HEK293 (cell line): ENCODE data around the gene CCDC61.

Experiments used
- AEBP2 ChIP-seq: fragments of 450-650 bp; formaldehyde crosslinking; IDR thresholded peaks from 2 replicates; pipeline ENCODE4 v1.5.1; 2016; ENCODE audit warnings: missing biosample characterization, missing genetic modification characterization, borderline replicate concordance
- FEZF1 ChIP-seq: fragments of 450-650 bp; formaldehyde crosslinking; IDR thresholded peaks from 2 replicates; pipeline ENCODE4 v1.5.1; 2016; ENCODE audit warnings: missing biosample characterization, missing genetic modification characterization
- GFI1B ChIP-seq: fragments of 450-650 bp; formaldehyde crosslinking; IDR thresholded peaks from 2 replicates; pipeline ENCODE4 v1.5.1; 2016; ENCODE audit warnings: missing biosample characterization, missing genetic modification characterization
- GLI2 ChIP-seq: fragments of 450-650 bp; formaldehyde crosslinking; IDR thresholded peaks from 2 replicates; pipeline ENCODE4; 2017; ENCODE audit warnings: missing biosample characterization, missing genetic modification characterization, low read depth, borderline replicate concordance
- HOXA7 ChIP-seq: sonication (generic); formaldehyde crosslinking; IDR thresholded peaks from 2 replicates; pipeline ENCODE4 v1.8.1; 2022; ENCODE audit warnings: missing genetic modification reagents, borderline replicate concordance
- KLF9 ChIP-seq: fragments of 450-650 bp; formaldehyde crosslinking; IDR thresholded peaks from 2 replicates; pipeline ENCODE4 v1.5.1; 2016; ENCODE audit warnings: missing biosample characterization, missing genetic modification characterization, low read depth
- MEIS1 ChIP-seq: sonication (generic); formaldehyde crosslinking; IDR thresholded peaks from 2 replicates; pipeline ENCODE4 v1.8.1; 2022; ENCODE audit warnings: missing genetic modification reagents, mild to moderate bottlenecking, borderline replicate concordance
- PRDM1 ChIP-seq: fragments of 450-650 bp; formaldehyde crosslinking; IDR thresholded peaks from 2 replicates; pipeline ENCODE4; 2016; ENCODE audit warnings: missing biosample characterization, missing genetic modification characterization
- SCRT1 ChIP-seq: fragments of 450-650 bp; formaldehyde crosslinking; IDR thresholded peaks from 2 replicates; pipeline ENCODE4 v1.5.1; 2016; ENCODE audit warnings: missing biosample characterization, missing genetic modification characterization, borderline replicate concordance
- ZBTB1 ChIP-seq: fragments of 450-650 bp; formaldehyde crosslinking; IDR thresholded peaks from 2 replicates; pipeline ENCODE4 v1.5.1; 2016; ENCODE audit warnings: missing biosample characterization, missing genetic modification characterization
- ZBTB17 ChIP-seq: fragments of 450-650 bp; formaldehyde crosslinking; IDR thresholded peaks from 2 replicates; pipeline ENCODE4 v1.5.1; 2016; ENCODE audit warnings: missing biosample characterization, missing genetic modification characterization
- ZBTB44 ChIP-seq: fragments of 450-650 bp; IDR thresholded peaks from 2 replicates; pipeline ENCODE4 v1.5.1; 2018; ENCODE audit warnings: missing biosample characterization, mild to moderate bottlenecking, missing genetic modification characterization
- ZFP41 ChIP-seq: fragments of 450-650 bp; formaldehyde crosslinking; IDR thresholded peaks from 2 replicates; pipeline ENCODE4 v1.5.1; 2016; ENCODE audit warnings: missing biosample characterization, missing genetic modification characterization, borderline replicate concordance
- ZNF19 ChIP-seq: fragments of 450-650 bp; formaldehyde crosslinking; IDR thresholded peaks from 2 replicates; pipeline ENCODE4; 2016; ENCODE audit warnings: missing biosample characterization, missing genetic modification characterization, low read depth
- ZNF202 ChIP-seq: fragments of 450-650 bp; formaldehyde crosslinking; IDR thresholded peaks from 2 replicates; pipeline ENCODE4 v1.5.1; 2016; ENCODE audit warnings: missing biosample characterization, missing genetic modification characterization, borderline replicate concordance
- ZNF239 ChIP-seq: fragments of 450-650 bp; formaldehyde crosslinking; IDR thresholded peaks from 2 replicates; pipeline ENCODE4 v1.5.1; 2016; ENCODE audit warnings: missing biosample characterization, missing genetic modification characterization
- ZNF266 ChIP-seq: fragments of 450-650 bp; formaldehyde crosslinking; IDR thresholded peaks from 2 replicates; pipeline ENCODE4 v1.5.1; 2016; ENCODE audit warnings: missing biosample characterization, missing genetic modification characterization, low read depth
- ZNF302 ChIP-seq: fragments of 450-650 bp; formaldehyde crosslinking; IDR thresholded peaks from 2 replicates; pipeline ENCODE4 v1.5.1; 2016; ENCODE audit warnings: missing biosample characterization, missing genetic modification characterization, low read depth
- ZNF350 ChIP-seq: fragments of 450-650 bp; formaldehyde crosslinking; IDR thresholded peaks from 2 replicates; pipeline ENCODE4 v1.5.0; 2017; ENCODE audit warnings: missing biosample characterization, mild to moderate bottlenecking, missing genetic modification characterization
- ZNF354C ChIP-seq: fragments of 450-650 bp; formaldehyde crosslinking; IDR thresholded peaks from 2 replicates; pipeline ENCODE4 v1.5.1; 2016; ENCODE audit warnings: missing biosample characterization, missing genetic modification characterization, low read depth, borderline replicate concordance
- ZNF391 ChIP-seq: fragments of 450-650 bp; formaldehyde crosslinking; IDR thresholded peaks from 2 replicates; pipeline ENCODE4 v1.5.1; 2016; ENCODE audit warnings: low read depth, missing biosample characterization, missing genetic modification characterization, borderline replicate concordance
- ZNF529 ChIP-seq: fragments of 450-650 bp; formaldehyde crosslinking; IDR thresholded peaks from 2 replicates; pipeline ENCODE4 v1.5.1; 2017; ENCODE audit warnings: missing genetic modification characterization, missing biosample characterization; ENCODE audit not compliant: insufficient replicate concordance
- ZNF544 ChIP-seq: fragments of 450-650 bp; formaldehyde crosslinking; IDR thresholded peaks from 2 replicates; pipeline ENCODE4 v1.5.0; 2017; ENCODE audit warnings: missing biosample characterization, missing genetic modification characterization
- ZNF549 ChIP-seq: fragments of 450-650 bp; IDR thresholded peaks from 2 replicates; pipeline ENCODE4 v1.5.1; 2018; ENCODE audit warnings: missing biosample characterization, missing genetic modification characterization, mild to moderate bottlenecking, inconsistent platforms, moderate library complexity
- ZNF571 ChIP-seq: fragments of 450-650 bp; formaldehyde crosslinking; IDR thresholded peaks from 2 replicates; pipeline ENCODE4 v1.5.0; 2017; ENCODE audit warnings: missing biosample characterization, missing genetic modification characterization
- ZNF596 ChIP-seq: fragments of 450-650 bp; IDR thresholded peaks from 2 replicates; pipeline ENCODE4 v1.5.0; 2018; ENCODE audit warnings: missing biosample characterization, mild to moderate bottlenecking, missing genetic modification characterization, moderate library complexity
- ZNF664 ChIP-seq: fragments of 450-650 bp; formaldehyde crosslinking; IDR thresholded peaks from 2 replicates; pipeline ENCODE4 v1.5.1; 2016; ENCODE audit warnings: missing biosample characterization, missing genetic modification characterization
- ZSCAN18 ChIP-seq: fragments of 450-650 bp; formaldehyde crosslinking; IDR thresholded peaks from 2 replicates; pipeline ENCODE4 v1.5.1; 2016; ENCODE audit warnings: missing biosample characterization, missing genetic modification characterization
- ZSCAN23 ChIP-seq: fragments of 450-650 bp; formaldehyde crosslinking; IDR thresholded peaks from 2 replicates; pipeline ENCODE4 v1.5.1; 2016; ENCODE audit warnings: missing biosample characterization, missing genetic modification characterization
- ZXDB ChIP-seq: fragments of 450-650 bp; formaldehyde crosslinking; IDR thresholded peaks from 2 replicates; pipeline ENCODE4 v1.5.1; 2016; ENCODE audit warnings: missing biosample characterization, missing genetic modification characterization
- TF ChIP-seq, protein P1 (sequence below): fragments of 450-650 bp; formaldehyde crosslinking; IDR thresholded peaks from 2 replicates; pipeline ENCODE4 v1.5.1; 2016; ENCODE audit warnings: missing biosample characterization, missing genetic modification characterization, low read depth
- TF ChIP-seq, protein P2 (sequence below): fragments of 450-650 bp; formaldehyde crosslinking; IDR thresholded peaks from 2 replicates; pipeline ENCODE4 v1.5.1; 2016; ENCODE audit warnings: missing biosample characterization, missing genetic modification characterization, low read depth

CCDC61 gene

DNA sequence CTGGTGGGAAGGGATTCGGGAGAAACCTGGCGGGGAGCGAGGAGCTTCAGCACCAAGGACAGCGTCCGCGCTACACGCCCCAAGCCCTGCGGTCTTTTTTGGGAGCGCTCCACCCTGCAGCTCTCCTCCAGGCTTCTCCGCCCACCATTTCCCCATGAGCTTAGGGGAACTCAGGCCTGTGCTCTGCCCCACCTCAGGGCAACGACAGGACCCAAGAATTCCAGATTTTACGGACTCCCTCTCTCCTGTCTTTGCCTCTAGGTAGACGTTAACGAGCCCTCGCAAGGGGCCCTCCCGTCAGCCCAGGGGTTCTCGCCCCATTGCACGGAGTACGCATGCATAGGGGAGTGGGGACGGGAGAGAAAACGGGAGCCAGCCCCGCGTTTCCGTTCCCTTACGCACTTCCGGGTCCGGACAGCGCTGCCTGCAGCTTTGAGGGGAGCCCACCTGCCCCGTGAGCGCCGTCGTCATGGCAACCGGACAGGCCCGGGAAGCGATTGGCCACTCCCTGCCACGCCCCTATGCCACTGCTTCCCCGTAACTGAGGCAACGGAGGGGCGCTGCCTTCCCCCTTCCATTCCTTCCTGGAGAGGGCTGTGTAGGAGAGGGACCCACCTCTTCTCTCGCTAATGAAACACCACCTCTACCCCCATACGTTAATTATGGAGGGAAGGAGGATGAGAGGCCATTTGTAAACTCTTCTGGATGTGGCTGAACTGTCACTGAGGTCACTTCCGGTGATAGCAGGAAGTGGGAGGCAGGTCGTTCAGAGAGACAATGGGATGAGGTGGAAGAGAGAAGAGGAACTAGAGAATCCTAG is 42.4 kb upstream of the CCDC61 start (continued):
- TF ChIP-seq ZNF239 (tag by site-specific recombination): no peak
- TF ChIP-seq, protein P1, sequence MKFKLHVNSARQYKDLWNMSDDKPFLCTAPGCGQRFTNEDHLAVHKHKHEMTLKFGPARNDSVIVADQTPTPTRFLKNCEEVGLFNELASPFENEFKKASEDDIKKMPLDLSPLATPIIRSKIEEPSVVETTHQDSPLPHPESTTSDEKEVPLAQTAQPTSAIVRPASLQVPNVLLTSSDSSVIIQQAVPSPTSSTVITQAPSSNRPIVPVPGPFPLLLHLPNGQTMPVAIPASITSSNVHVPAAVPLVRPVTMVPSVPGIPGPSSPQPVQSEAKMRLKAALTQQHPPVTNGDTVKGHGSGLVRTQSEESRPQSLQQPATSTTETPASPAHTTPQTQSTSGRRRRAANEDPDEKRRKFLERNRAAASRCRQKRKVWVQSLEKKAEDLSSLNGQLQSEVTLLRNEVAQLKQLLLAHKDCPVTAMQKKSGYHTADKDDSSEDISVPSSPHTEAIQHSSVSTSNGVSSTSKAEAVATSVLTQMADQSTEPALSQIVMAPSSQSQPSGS (tag by site-specific recombination): peak; percentile 16; the same call in 1 of the 2 replicates
- no peak for TF ChIP-seq ZNF19 (tag by site-specific recombination)
- no peak for TF ChIP-seq ZNF354C
- no peak for TF ChIP-seq PRDM1 (tag by site-specific recombination)
- peak; percentile 81; the same call in 1 of the 2 replicates for TF ChIP-seq KLF9 (tag by site-specific recombination)
- TF ChIP-seq ZBTB1 (tag by site-specific recombination): no peak
- no peak for TF ChIP-seq ZNF544
- TF ChIP-seq, protein P2, sequence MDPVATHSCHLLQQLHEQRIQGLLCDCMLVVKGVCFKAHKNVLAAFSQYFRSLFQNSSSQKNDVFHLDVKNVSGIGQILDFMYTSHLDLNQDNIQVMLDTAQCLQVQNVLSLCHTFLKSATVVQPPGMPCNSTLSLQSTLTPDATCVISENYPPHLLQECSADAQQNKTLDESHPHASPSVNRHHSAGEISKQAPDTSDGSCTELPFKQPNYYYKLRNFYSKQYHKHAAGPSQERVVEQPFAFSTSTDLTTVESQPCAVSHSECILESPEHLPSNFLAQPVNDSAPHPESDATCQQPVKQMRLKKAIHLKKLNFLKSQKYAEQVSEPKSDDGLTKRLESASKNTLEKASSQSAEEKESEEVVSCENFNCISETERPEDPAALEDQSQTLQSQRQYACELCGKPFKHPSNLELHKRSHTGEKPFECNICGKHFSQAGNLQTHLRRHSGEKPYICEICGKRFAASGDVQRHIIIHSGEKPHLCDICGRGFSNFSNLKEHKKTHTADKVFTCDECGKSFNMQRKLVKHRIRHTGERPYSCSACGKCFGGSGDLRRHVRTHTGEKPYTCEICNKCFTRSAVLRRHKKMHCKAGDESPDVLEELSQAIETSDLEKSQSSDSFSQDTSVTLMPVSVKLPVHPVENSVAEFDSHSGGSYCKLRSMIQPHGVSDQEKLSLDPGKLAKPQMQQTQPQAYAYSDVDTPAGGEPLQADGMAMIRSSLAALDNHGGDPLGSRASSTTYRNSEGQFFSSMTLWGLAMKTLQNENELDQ (tag by site-specific recombination): no peak
- no peak for TF ChIP-seq GFI1B (tag by site-specific recombination)
- TF ChIP-seq MEIS1 (CRISPR knock-in tag): no peak; the same call in 1 of the 2 replicates
- no peak for TF ChIP-seq FEZF1 (tag by site-specific recombination)
- TF ChIP-seq ZBTB17: no peak; the same call in 1 of the 2 replicates
- no peak for TF ChIP-seq GLI2 (tag by site-specific recombination)
- TF ChIP-seq ZSCAN18: no peak
- TF ChIP-seq ZXDB: 0 out of 2 replicates have a peak, but pooled peaks have one; percentile 72
- no peak for TF ChIP-seq ZNF350 (tag by site-specific recombination)
- no peak for TF ChIP-seq ZNF571
- no peak for TF ChIP-seq HOXA7 (CRISPR knock-in tag)
- no peak for TF ChIP-seq ZNF202 (tag by site-specific recombination)
- no peak for TF ChIP-seq ZBTB44 (tag by site-specific recombination)
- no peak for TF ChIP-seq ZSCAN23 (tag by site-specific recombination)
- no peak for TF ChIP-seq ZNF664 (tag by site-specific recombination)
- TF ChIP-seq ZNF266: no peak
- no peak for TF ChIP-seq SCRT1 (tag by site-specific recombination)
- TF ChIP-seq ZNF529: no peak
- TF ChIP-seq ZNF302 (tag by site-specific recombination): no peak
- no peak for TF ChIP-seq AEBP2 (tag by site-specific recombination)
- TF ChIP-seq ZNF391 (tag by site-specific recombination): 0 out of 2 replicates have a peak, but pooled peaks have one; percentile 54
- no peak for TF ChIP-seq ZFP41
- no peak for TF ChIP-seq ZNF596 (tag by site-specific recombination)
- TF ChIP-seq ZNF549: no peak
